Adipocyte (in vitro differentiated cells): ENCODE measurements around the gene MT1A.

ENCODE experiments used
- DNase-seq: peaks from one replicate; pipeline ENCODE4 v3.0.0-alpha.2; 2015; ENCODE audit warnings: low read depth
- H3K27me3 ChIP-seq: replicated peaks from 2 replicates; pipeline ENCODE4 v1.7.0; 2013; ENCODE audit warnings: mild to moderate bottlenecking, low read length, moderate library complexity; ENCODE audit not compliant: control insufficient read depth, insufficient read depth
- H3K36me3 ChIP-seq: 2 replicates; pipeline ENCODE4 v1.7.0; 2013; ENCODE audit warnings: low read length, mild to moderate bottlenecking, moderate library complexity; ENCODE audit not compliant: control insufficient read depth, insufficient read depth, severe bottlenecking
- H3K4me1 ChIP-seq: 2 replicates; pipeline ENCODE4 v1.7.0; 2013; ENCODE audit warnings: mild to moderate bottlenecking, low read length, moderate library complexity; ENCODE audit not compliant: control insufficient read depth, insufficient read depth
- H3K4me3 ChIP-seq: 2 replicates; pipeline ENCODE4 v1.7.0; 2013; ENCODE audit warnings: mild to moderate bottlenecking, low read length, moderate library complexity
- H3K9ac ChIP-seq: 2 replicates; pipeline ENCODE4 v1.7.0; 2013; ENCODE audit warnings: mild to moderate bottlenecking, low read length, moderate library complexity
- H3K9me3 ChIP-seq: 2 replicates; pipeline ENCODE4 v1.7.0; 2013; ENCODE audit warnings: mild to moderate bottlenecking, low read length, moderate library complexity; ENCODE audit not compliant: control insufficient read depth

MT1A gene

GRCh38 chr16:56647641-56648431 is 9.4 kb downstream of the MT1A start:
- no peak overlapping the region for H3K4me3 ChIP-seq
- peaks cover 21% of the 10 kb centered on the region for H3K4me1 ChIP-seq
- H3K27me3 ChIP-seq = peaks cover 45% of the 10 kb centered on the region
- DNase-seq = no peak
- no peak overlapping the region for H3K9ac ChIP-seq
- no peaks in the 10 kb centered on the region for H3K9me3 ChIP-seq
- no peaks in the 10 kb centered on the region for H3K36me3 ChIP-seq

DNA sequence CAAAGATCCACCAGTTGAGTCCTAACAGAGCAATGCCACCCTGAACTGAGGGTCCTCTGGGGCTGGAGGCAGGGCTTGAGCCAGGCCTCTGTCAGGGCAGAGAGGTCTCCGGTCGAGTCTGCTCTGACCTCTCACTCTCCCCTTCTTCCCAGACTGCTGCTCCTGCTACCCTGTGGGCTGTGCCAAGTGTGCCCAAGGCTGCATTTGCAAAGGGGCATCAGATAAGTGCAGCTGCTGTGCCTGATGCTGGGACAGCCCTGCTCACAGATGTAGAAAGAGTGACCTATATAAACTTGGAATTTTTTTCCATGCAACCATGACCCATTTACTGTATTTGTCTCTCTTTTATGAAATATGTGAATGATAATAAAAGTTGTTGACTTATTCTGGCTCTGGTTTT is 10.8 kb downstream of the MT1A start:
- Histone ChIP-seq H3K4me1 (peaks cover 16% of the 10 kb centered on the region), H3K4me3 (no peak overlapping the region), H3K27me3 (peaks cover 39% of the 10 kb centered on the region), H3K36me3 (no peaks in the 10 kb centered on the region), H3K9me3 (no peaks in the 10 kb centered on the region), H3K9ac (no peak overlapping the region)
- DNase-seq = no peak

GRCh38 chr16:56649820-56650219 is 11.4 kb downstream of the MT1A start:
- no peak overlapping the region for H3K4me3 ChIP-seq
- peaks cover 36% of the 10 kb centered on the region for H3K27me3 ChIP-seq
- H3K36me3 ChIP-seq = no peaks in the 10 kb centered on the region
- no peak overlapping the region for H3K9ac ChIP-seq
- DNase-seq = no peak
- H3K4me1 ChIP-seq = peaks cover 16% of the 10 kb centered on the region
- H3K9me3 ChIP-seq = no peaks in the 10 kb centered on the region

GRCh38 chr16:56651586-56651985 is 13.1 kb downstream of the MT1A start, which contains the start of gene MT1B:
Gene MT1B, plus strand, starts transcription at chr16:56651886. Its CDS starts 68 bp downstream, at chr16:56651954.
- Histone ChIP-seq H3K36me3 (no peaks in the 10 kb centered on the region), H3K4me1 (peaks cover 16% of the 10 kb centered on the region), H3K4me3 (no peak within 1 kb of the TSS), H3K27me3 (peaks cover 25% of the 10 kb centered on the region), H3K9ac (no peak within 1 kb of the TSS), H3K9me3 (no peaks in the 10 kb centered on the region)
- no peak for DNase-seq

GRCh38 chr16:56652600-56652999 is 14.1 kb downstream of the MT1A start:
- Histone ChIP-seq H3K27me3 (peaks cover 16% of the 10 kb centered on the region), H3K4me3 (no peak overlapping the region), H3K4me1 (peaks cover 18% of the 10 kb centered on the region), H3K36me3 (no peaks in the 10 kb centered on the region), H3K9me3 (no peaks in the 10 kb centered on the region), H3K9ac (no peak overlapping the region)
- DNase-seq = no peak

DNA sequence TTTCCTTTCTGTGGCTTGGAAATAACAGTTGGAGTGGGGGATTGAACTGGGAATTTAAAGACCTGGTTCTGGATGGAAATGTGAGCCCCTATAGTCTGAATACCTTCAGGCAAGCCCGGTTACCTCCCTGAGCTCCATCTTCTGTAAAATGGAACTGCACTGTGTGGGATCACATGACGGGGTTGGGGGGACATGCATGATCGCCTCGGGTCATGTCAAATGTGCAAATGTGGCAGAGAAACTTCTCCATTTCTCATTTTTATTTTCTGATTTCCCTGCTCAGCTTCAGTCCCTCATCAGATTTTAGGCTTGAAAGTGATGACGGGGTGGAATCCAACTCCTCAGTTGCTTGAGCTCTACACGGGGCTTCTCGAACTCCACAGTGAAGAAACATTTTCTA is 14.8 kb downstream of the MT1A start:
- DNase-seq = no peak
- Histone ChIP-seq H3K36me3 (no peaks in the 10 kb centered on the region), H3K9ac (no peak overlapping the region), H3K9me3 (no peaks in the 10 kb centered on the region), H3K4me1 (peaks cover 23% of the 10 kb centered on the region), H3K4me3 (no peak overlapping the region), H3K27me3 (peaks cover 15% of the 10 kb centered on the region)

GRCh38 chr16:56657555-56658326 is 19.3 kb downstream of the MT1A start, which contains the start of gene MT1F:
Gene MT1F, plus strand, starts transcription at chr16:56657959. Its CDS starts 100 bp downstream, at chr16:56658059.
- Histone ChIP-seq H3K4me3 (peak within 1 kb of the TSS; percentile 70), H3K36me3 (no peaks in the 10 kb centered on the region), H3K9ac (peak within 1 kb of the TSS; percentile 17), H3K9me3 (no peaks in the 10 kb centered on the region), H3K27me3 (peaks cover 38% of the 10 kb centered on the region), H3K4me1 (peaks cover 16% of the 10 kb centered on the region)
- DNase-seq = peak; percentile 32

- Histone ChIP-seq H3K27me3 (peaks cover 43% of the 10 kb centered on the region), H3K4me3 (peak overlapping the region; percentile 70), H3K9me3 (no peaks in the 10 kb centered on the region), H3K9ac (no peak overlapping the region), H3K4me1 (peaks cover 11% of the 10 kb centered on the region), H3K36me3 (no peaks in the 10 kb centered on the region)
- DNase-seq = no peak
Observed at GRCh38 chr16:56658327-56658875, 19.9 kb downstream of the MT1A start.

- Histone ChIP-seq H3K9ac (no peak overlapping the region), H3K4me3 (no peak overlapping the region)
- no peak for DNase-seq
Observed at GRCh38 chr16:56662357-56663354, 24.2 kb downstream of the MT1A start.

GRCh38 chr16:56664506-56664905 is 26.0 kb downstream of the MT1A start:
- Histone ChIP-seq H3K9me3 (no peaks in the 10 kb centered on the region), H3K36me3 (no peaks in the 10 kb centered on the region), H3K27me3 (peaks cover 60% of the 10 kb centered on the region), H3K4me3 (no peak overlapping the region), H3K9ac (no peak overlapping the region), H3K4me1 (peaks cover 7% of the 10 kb centered on the region)
- no peak for DNase-seq

More at GRCh38 chr16:56662357-56663354, 24.2 kb downstream of the MT1A start:
- no peaks in the 10 kb centered on the region for H3K36me3 ChIP-seq
- H3K9me3 ChIP-seq = no peaks in the 10 kb centered on the region
- peaks cover 56% of the 10 kb centered on the region for H3K27me3 ChIP-seq
- peaks cover 7% of the 10 kb centered on the region for H3K4me1 ChIP-seq
